ENCODE results near the gene CCDC88B.

The CCDC88B gene

DNA sequence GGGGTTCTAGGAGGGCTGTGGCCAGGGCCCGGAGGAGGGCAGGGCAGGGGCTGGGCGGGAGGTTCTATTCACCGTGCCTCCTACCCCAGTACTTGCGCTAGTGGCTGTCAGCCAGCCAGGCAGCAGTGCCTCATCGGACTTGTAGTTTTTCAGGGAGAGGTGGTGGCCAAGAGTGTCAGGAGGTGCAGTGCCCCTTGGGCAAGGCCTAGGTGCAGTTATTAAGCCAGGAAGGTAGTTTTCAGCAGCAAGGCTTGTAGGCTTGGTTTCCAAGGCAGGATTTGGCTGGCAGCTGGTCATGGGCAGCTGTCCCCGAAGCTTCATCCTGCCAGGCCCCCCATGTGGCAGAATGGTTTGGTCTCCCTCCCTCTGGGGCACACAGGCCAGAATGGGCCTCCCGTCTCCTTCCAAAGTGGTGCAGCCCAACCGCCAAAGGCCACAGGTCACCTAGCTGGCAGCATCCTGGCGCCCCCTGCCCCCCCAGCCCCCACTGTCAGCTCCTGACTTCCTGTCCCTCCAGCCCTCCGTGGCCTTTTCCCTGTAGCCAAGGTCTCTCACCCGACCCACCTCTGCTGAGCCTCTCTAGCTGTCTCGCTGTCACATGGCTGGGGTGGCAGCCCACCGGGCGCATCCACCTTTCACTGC is 8.5 kb downstream of the CCDC88B start:
- DNase-seq: no peak

DNA sequence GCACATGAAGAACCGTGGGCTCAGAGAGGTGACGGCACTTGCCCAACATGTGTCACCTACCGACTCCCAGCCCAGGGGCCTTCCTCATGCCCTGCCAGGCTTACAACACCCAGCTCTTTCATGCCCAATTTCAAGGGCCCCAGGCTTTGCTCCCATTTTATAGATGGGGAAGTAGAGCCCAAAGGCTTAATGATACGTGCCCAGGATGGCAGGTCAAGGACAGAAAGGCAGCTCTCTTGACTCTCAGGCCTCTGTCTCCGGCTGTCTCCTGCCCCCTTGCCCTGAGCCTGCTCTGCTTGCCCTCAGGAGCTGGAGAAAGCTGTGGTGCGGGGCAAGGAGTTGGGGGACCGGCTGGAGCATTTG is 9.0 kb downstream of the CCDC88B start:
- DNase-seq: no peak

DNA sequence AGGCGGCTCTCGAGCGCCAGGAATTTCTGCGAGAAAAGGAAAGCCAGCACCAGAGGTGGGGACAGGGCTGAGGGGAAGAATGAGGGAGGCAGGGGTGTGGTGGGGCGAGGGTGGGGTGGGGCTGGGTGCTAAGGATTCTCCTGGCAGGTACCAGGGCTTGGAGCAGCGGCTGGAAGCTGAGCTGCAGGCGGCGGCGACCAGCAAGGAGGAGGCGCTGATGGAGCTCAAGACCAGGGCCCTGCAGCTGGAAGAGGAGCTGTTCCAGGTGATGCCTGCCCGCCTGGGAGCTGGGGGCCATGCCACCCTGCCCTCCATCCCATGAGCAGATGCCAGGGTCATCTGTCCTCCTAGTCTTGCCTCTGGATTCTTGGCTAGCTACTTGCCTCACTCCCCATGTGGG is 9.4 kb downstream of the CCDC88B start:
- DNase-seq: no peak

DNA sequence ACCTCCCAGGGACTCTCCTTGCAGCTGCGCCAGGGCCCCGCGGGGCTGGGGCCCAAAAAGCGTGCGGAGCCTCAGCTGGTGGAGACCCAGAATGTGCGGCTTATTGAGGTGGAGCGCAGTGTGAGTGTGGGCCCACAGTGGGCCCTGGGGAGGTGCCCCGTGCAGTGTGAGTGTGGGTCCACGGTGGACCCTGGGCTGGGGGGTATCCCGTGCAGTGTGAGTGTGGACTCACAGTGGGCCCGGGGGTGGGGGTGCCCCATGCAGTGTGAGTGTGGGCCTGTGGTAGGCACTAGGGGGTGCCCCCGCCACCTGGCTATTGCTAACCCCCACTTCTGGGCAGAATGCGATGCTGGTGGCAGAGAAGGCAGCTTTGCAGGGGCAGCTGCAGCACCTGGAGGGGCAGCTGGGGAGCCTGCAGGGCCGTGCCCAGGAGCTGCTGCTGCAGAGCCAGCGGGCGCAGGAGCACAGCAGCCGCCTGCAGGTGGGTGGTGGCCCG is 11.2 kb downstream of the CCDC88B start:
- DNase-seq: no peak

DNA sequence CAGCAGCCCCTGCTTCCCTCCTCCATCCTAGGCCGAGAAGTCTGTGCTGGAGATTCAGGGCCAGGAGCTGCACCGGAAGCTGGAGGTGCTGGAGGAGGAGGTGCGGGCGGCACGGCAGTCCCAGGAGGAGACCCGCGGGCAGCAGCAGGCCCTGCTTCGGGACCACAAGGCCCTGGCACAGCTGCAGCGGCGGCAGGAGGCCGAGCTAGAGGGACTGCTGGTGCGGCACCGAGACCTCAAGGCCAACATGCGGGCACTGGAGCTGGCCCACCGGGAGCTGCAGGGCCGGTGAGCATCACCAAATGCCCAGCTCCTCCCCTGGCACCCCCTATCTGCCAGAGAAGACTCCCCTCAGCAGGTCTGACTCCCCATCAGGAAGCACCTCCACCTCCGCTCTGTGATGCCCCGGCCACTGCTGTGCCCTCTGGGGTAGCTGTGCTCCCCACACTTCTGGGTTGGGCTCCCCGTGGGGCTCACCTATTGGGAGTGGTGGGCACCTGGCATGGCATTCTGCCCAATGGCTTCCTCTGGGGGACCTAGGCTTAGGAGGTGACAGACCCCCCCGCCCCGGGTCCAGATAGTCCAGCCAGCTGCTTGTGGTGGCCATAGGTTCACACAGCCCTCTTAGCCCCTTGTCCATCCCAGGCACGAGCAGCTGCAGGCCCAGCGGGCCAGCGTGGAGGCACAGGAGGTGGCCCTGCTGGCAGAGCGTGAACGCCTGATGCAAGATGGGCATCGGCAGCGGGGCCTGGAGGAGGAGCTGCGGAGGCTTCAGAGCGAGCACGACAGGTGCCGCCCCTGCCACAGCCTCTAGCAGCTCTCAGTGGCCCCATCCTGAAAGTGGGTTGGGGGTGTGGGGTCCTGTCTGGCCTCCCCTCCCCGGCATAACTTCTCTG is 12.3 kb downstream of the CCDC88B start:
- DNase-seq: no peak

DNA sequence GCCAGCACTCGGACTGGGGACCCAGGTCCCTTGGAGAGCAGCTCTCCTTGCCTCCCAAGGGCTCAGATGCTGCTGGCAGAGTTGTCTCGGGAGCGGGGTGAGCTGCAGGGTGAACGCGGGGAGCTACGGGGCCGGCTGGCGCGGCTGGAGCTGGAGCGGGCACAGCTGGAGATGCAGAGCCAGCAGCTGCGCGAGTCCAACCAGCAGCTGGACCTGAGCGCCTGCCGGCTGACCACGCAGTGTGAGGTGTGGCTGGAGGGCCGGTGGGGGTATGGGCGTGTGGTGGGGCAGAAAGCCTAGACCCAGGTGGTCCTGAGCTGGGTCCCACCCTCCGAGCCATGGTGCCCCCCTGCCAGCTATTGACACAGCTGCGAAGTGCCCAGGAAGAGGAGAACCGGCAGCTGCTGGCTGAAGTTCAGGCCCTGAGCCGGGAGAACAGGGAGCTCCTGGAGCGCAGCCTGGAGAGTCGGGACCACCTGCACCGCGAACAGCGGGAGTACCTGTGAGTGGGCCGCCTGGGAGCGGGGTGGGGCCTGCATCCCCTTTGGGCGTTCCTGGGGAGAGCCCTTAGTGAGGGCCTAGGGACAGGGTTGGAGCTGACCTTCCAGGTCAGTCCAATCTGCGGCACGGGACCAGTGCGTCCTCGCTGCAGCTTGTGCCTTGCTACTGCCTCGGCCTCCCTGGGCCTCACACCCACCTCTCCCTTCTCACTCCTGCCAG is 13.2 kb downstream of the CCDC88B start:
- DNase-seq: no peak

DNA sequence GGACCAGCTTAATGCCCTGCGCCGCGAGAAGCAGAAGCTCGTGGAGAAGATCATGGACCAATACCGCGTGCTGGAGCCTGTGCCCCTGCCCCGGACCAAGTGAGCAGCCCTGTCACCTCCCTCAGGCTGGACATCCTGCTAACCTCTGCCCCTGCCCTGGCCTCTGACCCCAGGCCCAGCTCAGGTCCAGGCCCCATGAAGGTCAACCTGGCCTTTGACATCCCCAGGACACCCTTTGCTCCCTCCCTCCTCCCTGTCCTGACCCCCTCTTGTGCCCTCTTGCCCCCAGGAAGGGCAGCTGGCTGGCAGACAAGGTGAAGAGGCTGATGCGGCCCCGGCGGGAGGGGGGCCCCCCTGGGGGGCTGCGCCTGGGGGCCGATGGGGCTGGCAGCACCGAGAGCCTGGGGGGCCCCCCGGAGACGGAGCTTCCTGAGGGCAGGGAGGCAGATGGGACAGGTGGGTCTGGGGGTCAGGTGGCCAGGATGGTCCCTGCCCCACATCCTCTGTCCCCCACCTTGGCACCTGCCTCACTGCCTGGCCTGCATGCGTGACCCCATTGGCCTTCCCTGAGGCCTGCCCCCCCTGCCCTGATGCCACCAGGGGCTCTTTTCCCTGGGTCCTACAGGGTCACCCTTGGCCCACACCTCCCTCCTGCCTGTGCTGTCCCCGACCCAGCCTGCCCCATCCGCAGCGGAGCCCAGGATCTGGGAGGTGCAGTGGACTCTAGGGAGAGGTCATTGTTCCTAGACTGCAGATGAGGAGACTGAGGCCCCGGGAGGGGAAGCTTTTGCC is 13.9 kb downstream of the CCDC88B start:
- no peak for DNase-seq

DNA sequence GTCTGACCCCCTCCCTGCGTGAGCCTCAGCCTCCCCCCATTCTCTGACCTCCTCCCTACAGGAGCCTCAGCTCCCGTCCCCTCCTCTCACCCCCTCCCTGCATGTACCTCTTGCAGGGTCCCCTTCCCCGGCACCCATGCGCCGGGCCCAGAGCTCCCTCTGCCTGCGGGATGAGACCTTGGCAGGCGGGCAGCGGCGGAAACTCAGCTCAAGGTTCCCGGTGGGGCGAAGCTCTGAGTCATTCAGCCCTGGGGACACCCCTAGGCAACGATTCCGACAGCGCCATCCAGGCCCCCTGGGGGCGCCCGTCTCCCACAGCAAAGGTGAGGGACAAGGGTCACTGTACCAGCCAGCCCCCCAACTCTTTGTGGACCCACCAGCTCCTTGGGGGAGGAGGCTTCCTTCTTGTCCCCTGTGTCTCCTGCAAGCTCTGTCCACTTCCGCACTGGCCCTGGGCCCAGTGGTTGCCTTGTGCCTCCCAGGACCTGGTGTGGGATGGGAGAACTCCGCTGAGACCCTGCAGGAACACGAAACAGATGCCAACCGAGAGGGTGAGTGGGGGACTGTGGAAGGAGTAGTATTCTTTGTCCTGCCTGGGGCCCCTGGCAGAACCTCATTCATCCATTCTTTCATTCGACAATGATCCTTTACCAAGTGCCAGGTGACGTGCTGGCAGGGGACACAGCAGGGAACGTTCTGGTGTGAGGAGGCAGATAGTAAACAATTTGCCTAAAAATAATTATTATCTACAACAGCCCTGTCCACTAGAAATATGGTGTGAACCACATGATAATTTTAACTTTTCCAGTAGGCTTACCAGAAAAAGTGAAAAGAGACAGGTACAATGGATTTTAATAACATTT is 15.3 kb downstream of the CCDC88B start:
- DNase-seq: no peak

DNA sequence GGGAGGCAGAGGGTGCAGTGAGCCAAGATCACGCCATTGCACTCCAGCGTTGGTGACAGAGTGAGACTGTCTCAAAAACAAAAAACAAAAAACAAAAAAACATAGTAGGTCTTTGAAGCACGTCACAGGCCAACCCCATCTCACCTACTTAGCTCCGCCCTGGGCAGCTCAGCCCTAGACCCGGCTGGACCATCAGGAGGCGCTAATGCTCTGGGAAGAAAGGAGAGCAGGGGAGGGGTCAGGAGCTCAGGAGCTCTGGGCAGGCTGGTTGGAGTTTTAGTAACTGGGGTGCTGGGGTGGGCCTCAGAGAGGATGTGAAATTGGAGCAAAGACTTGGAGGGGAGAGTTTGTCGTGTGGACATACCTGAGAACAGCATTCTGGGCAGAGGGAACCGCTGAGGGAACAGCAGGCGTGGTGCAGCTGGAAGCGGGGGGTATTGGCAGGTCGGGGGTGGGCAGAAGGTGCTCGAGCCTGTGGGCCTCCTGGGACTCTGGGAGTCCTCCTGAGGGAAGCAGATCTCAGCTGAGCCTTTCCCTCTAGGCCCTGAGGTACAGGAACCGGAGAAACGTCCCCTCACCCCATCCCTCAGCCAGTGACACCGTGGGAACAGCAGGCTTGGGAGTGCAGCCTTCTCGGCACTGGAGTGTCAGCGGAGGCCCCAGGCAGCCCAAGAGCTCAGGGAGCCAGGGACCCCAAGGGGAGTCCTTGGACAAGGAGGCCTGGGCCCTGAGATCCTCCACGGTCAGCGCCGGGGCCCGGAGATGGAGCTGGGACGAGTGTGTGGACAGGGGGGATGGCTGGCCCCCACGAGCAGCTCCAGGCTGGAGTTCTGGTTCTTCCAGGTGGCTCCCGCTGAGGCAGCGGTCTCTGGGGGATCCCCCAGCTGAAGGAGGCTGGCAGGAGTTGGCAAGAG is 16.8 kb downstream of the CCDC88B start:
- peak; percentile 65 for DNase-seq

DNA sequence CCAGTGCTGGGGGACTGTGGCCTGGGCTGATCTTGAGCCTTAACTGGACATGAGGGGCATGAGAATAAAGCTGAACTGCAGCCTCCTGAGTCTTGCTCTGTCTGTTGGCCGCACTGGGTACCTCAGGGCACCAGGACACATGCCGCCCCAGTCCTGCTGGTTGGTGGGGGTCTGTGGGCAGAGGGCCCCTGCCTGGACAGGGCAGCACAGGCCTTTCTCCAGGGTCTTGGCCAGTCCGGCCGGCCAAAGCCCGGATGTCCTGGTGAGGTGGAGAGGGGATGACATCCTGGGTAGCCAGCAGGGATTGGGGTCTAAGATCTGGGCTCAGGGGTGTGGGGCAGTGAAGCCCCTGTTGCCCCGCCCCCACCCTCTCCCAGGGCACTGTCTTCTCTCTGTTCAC is 17.4 kb downstream of the CCDC88B start:
- DNase-seq: no peak

DNA sequence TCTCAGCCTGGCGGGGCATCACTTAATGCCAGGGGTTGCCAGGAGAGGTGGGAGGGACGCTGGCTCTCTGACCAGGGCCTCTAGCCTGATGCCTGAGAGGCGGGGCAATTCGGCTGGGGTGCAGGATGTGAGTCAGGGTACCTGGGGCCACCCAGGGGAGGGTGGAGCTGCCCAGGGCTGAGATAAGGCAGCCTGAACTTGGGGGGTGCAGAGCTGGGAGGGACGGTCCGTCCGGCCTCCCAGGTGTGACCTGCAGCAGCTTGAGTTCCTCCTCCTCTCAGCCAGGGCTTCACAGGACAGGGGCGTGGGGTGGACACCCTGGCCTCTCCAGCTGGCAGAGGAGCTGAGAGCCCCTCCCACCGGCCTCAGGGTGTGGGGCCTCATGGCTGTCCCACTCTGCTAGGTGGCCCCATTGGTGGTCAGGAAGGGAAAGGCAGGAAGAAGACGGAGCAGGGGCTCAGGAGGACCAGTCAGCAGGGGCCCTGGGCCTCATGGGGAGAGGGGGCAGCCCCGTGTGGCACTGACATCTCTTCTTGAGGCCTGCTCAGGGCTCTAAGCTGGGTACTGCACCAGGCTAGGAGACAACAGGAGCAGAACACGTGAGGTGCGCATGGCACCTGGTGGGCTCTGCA is 18.0 kb downstream of the CCDC88B start:
- no peak for DNase-seq

DNA sequence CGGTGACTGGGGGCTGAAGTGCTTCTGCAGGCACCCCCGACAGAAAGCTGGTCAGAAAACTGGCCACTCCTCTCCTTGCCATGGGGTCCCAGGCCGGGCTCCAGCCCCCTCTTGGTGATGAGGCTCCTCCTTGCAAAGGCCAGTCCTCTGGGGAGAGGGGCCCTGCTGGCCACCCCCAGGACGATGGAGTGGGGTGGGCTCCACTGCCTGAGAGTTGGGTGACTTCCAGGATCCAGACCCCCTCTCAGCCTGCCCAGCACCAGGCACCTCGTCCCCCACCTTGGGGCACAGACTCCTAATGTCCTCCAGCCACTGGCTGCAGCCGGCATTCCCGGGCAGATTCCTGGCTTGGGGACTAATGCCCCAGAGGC is 18.5 kb downstream of the CCDC88B start:
- no peak for DNase-seq

DNA sequence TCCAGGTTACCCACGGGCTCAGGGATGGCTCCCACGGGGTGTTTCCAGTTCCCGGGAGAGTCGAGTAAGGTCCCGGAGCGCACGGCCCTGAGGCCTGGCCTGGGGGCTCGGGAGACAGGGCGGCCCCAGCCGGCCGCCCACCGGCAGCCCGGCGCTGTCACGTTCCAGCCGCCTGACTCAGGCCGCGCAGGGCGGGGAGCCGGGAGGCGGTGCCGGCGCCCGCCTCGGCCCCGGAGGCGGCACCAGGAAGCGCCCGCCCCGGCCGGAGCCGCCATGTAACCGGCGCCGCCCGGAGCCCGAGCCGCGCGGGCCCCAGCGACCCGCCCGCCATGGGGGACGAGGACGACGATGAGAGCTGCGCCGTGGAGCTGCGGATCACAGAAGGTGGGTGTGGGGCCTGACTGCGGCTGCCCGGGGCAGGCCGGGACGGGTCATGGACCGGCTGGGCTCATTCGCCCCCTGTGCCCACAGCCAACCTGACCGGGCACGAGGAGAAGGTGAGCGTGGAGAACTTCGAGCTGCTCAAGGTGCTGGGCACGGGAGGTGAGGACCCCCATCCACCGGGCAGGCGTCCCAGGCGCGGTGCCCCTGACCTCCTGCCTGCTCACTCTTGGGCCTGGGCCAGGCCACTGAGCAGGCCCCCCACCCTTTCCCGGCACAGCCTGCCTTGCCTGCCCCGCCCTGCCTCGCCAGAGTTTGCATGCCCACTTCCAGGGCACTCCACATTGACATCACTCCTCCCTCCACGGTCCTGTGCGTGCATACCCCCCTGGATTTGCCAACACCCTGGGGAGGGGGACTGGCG is 19.1 kb downstream of the CCDC88B start, which contains the start of gene RPS6KA4:
TSS of gene RPS6KA4 (plus strand) at position 256 of the 805 bp plus-strand sequence. CDS start at position 330, 74 bp downstream.
- DNase-seq: peak; percentile 81

DNA sequence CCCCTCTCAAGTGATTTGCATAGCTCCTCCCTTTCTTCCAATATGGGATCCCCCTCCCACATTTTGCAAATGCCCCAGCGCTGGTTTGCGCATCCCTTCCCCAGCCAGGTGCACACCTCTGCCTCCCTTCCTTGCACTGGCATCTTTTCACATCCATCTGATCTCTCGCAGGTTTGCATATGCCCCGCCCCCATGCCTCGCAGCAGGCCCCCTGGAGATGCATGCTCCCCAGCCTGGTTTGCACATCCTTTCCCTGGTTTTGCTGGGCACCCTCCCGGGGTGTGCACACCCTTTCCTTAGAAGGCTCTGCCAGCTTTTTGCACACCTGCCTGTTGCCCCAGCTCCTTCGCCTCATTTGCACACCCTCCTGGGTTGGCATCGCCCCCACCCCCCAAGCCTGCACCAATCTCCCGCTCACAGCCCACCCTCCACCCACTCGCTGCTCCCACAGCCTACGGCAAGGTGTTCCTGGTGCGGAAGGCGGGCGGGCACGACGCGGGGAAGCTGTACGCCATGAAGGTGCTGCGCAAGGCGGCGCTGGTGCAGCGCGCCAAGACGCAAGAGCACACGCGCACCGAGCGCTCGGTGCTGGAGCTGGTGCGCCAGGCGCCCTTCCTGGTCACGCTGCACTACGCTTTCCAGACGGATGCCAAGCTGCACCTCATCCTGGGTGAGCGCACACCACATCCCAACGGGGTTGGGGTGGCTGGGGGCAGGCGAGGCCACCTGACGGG is 19.9 kb downstream of the CCDC88B start:
- DNase-seq: peak; percentile 39

DNA sequence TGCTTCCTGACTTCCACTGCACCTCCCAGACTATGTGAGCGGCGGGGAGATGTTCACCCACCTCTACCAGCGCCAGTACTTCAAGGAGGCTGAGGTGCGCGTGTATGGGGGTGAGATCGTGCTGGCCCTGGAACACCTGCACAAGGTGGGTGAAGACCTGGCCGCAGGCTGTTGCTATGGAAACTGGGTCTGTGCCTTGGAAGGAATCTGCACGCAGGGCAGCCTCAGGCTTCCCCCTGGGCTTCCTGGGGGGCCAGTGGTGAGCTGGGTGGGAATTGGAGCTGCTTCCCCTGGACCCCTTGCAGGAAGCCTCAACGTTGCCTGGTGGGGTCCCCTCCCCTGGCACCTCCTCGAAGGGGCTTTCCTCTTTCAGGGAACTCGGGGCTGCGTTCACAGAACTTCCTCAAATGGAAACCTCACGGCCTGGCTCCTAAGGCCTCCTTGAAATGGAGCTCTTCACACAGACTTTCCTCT is 20.5 kb downstream of the CCDC88B start:
- no peak for DNase-seq

DNA sequence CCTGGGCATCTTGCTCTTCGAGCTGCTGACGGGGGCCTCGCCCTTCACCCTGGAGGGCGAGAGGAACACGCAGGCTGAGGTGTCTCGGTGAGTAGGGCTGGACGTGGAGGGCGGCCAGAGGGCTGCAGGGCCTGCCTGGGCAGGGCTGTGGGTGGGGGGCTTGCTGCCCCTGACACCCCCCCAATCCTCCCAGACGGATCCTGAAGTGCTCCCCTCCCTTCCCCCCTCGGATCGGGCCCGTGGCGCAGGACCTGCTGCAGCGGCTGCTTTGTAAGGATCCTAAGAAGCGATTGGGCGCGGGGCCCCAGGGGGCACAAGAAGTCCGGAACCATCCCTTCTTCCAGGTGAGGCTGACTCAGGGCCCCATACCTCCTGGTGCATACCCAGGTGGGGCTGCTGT is 21.7 kb downstream of the CCDC88B start:
- DNase-seq: no peak

DNA sequence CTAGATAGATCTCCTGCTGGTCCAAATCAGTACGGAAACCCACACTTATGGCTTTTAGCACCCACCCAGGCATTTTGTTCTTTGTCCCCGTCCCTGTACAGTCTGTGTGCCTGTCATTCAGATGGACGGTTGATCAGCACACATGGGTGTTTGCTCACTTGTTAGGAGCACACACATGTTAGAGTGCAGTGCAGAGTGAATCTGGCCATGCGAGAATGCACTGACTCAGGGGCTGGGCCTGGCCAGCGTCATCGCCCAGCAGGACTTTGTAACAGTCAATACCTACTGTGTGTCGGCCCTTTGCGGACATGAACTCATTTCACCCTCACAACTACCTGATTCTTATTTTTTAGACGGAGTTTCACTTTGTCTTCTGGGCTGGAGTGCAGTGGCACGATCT is 22.3 kb downstream of the CCDC88B start:
- DNase-seq: no peak

DNA sequence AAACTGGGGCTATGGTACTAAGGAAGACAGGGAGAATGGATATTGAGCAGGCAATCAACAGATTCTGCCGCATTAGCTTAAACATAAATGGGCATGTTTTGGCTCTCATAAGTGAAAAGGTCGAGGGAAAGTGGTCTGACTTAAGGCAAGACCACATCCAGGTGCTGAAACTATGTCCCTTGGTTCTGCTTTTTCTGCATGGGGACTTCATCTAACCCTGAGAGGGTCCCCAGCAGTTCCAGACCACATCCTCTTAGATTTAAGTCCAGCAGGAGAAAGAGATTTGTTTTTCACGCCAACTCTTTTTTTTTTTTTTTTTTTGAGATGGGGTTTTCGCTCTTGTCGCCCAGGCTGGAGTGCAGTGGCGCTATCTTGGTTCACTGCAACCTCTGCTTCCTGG is 24.4 kb downstream of the CCDC88B start:
- DNase-seq: no peak

Data from RPMI8226 (cell line).